HG02798 (cell line): ENCODE measurements around the gene ZNF407.

Experiments
- ATAC-seq: cut with Tn5 transposase; IDR thresholded peaks from one replicate; pipeline ENCODE4 v1.9.1; 2021; ENCODE audit warnings: mild to moderate bottlenecking; ENCODE audit not compliant: unreplicated experiment, poor library complexity

ZNF407 gene

DNA sequence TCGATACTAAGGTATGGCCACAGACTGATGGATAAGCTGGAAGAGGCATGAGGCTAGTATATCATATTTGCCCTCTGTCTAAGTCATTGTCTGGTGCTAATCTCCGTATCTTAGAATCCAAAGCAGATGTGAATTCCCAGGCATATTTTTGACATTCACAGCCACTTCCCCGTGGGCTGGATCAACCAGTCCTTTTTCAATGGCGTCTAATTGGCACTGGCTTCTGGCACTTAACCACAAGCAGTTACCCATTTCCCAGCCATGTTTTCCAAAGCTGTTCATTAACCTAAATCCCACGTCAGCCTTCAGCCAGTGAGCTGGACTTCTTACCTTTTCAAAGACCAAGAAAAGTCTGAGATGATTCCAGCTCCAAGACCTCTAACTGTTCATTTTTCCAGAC lies 20.7 kb upstream of the ZNF407 start:
- ATAC-seq, result no peak

- ATAC-seq, result no peak
Measured at GRCh38 chr18:74579496-74580065, 18.1 kb upstream of the ZNF407 start.

- no peak for ATAC-seq
Measured at GRCh38 chr18:74582642-74583041, 15.0 kb upstream of the ZNF407 start.

- ATAC-seq, result no peak
Measured at GRCh38 chr18:74587441-74587840, 10.2 kb upstream of the ZNF407 start.

- no peak for ATAC-seq
Measured at GRCh38 chr18:74589021-74589420, 8.6 kb upstream of the ZNF407 start.

DNA sequence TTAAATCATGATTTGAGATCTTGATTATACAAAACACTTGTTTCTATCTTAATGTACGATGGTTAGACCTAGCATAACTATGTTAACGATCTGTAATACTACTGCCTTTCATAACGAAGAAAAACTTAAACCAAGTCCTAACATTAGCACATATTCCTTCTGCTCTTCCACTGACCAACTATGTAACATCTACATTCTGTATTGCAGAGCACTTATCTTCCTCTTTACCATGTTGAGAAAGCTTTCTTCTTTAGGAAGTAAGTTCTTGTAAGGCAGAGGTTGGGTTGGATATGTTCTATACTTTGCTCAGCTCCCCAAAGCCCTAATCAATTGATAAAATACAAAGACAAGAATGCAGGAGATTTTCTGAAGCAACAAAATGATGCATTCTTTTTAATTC lies 7.9 kb upstream of the ZNF407 start:
- no peak for ATAC-seq

DNA sequence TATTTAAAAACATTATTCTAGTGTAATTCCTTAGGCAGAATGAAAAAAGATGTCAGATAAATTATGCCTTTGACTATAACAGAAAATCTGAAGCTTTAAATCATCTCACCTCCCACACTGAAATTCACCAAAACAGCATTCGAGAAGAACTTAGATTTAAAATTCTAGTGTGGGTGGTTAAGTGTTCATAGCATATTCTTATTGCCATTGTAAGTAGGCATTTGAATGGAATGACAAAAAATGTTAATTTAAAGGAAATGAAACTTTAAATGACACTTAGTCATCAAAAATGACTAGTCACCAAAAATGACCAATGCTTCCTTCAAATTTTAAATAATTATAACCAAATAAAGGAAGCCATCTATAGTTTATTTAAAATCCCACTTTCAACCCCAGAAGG lies 7.0 kb upstream of the ZNF407 start:
- ATAC-seq, result no peak

GRCh38 chr18:74595431-74595830 lies 2.2 kb upstream of the ZNF407 start:
- no peak for ATAC-seq

- ATAC-seq, result peak; percentile 36
Measured at GRCh38 chr18:74597034-74597661, 522 bp upstream of the ZNF407 start.

DNA sequence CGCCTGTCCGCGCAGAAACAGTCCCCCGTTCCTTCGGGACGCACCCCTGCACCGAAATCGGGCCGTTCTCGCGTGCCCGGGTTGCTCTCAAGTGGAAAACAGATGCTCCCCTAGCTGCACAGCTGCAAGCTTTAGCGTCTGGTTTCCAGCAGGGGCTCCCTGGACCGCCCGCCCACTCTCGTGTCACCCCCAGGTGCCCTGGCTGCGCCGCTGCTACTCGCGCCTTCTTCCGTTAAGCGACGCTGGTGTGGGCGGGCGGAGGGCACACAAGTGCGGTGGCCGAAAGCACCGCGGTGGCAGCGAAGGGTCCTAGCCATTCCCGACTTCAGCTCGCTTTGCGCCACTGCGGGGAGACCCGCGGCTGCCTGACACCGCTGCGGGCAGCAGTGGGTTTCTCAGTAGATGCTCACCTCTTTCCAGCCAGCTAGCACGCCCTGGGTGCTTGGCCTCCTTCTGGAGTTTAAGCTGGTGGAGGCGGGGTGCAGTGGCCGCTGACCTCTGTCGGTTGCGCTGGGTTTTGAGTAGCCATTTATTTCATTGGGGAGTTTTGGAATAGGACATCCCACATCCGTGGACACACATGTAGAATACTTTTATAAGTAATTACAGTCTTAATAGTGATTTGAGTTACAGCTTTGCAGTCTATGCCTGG lies 806 bp downstream of the ZNF407 start:
- peak; percentile 65 for ATAC-seq

GRCh38 chr18:74604361-74604760 lies 6.7 kb downstream of the ZNF407 start:
- no peak for ATAC-seq

- ATAC-seq, result no peak
Measured at GRCh38 chr18:74604774-74605173, 7.1 kb downstream of the ZNF407 start.

DNA sequence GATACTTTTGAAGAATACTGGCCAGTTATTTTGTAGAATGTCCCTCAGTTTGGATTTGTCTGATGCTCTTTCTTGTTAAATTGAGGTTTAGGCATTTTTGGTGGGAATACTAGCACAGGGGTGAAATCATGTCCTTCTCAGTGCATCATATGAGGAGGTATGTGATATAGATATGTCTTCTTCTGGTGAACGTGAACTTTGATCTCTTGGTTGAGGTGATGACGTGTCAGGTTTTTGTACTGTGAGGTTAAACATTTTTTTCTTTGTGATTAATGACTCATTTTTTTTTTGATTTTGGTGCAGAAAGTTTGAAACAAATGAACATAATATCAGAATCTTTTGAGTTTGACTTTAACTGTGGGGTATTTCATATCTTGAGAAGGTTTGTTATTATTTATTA lies 11.0 kb downstream of the ZNF407 start:
- ATAC-seq, result no peak

DNA sequence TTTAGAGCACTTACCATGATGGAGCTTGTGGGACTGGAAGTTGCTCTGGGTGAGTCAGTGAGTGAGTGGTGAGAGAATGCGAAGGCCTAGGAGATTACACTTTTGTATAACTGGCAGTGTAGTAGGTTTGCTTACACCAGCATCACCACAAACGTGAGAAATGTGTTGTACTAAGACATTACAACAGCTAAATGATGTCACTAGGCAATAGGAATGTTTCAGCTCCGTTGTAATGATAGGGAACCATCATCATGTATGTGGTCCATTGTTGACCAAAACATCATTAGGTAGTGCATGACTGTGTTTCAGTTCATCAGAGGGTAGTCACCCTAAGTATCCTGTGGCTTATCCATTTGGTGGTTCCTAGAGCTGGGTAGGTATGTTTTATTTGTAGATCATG lies 11.9 kb downstream of the ZNF407 start:
- no peak for ATAC-seq

GRCh38 chr18:74610051-74610615 lies 12.5 kb downstream of the ZNF407 start:
- no peak for ATAC-seq

GRCh38 chr18:74610860-74611259 lies 13.2 kb downstream of the ZNF407 start:
- ATAC-seq, result no peak

GRCh38 chr18:74611765-74612164 lies 14.1 kb downstream of the ZNF407 start:
- ATAC-seq, result no peak

GRCh38 chr18:74613381-74613780 lies 15.7 kb downstream of the ZNF407 start:
- no peak for ATAC-seq

GRCh38 chr18:74616494-74616893 lies 18.8 kb downstream of the ZNF407 start:
- ATAC-seq, result no peak

DNA sequence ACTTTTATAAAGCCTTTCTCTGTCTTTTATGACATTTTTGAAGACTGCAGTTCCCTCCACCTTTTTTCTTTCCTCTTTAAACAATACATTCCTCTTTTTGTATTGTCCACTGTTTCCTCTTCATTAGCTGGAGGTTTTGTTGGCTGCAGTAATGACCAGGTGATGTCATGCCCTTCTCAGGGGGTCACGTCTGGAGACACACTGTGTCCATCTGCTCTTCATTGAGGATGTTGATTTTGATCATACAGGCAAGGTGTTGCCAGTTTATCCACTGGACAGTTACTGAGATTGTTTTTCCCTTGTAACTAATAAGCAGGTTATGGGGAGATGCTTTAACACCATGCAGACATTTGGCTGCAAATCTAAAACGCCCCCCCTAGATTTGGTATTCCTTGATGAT lies 19.8 kb downstream of the ZNF407 start:
- ATAC-seq, result no peak

DNA sequence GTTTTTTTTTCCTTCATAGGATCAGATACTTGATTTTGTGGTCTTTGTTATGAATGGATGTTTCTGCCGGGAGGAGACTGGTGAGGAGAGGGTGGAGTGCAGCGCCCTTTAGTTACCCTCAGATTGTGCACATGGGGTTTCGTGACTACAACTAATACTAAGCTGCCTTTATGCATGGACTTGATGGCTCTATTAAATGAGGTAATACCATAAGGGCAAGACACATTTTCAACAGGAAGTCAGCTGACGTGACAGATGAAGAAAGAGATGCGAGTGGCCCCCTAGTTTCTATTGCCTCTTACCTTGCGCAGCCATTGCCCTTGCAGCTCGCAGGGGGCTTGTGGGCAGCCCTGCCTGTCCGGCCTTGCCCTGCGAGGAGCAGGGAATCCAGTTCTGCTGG lies 24.4 kb downstream of the ZNF407 start:
- ATAC-seq, result no peak
